Calu3 (cell line): Measurements from ENCODE around the gene TFF3. TPM values are rescaled to one million over a fixed set of nuclear protein-coding genes. Genes with fewer than 3 reads are reported as not detected.

ENCODE experiments used
- BruUV-seq: library from RNA; stranded (reverse); fragments of 400-500 nt; replicated peaks from 2 replicates; lab custom pipeline; 2021; lab: Mats Ljungman, UMichigan
- CTCF ChIA-PET: fragments of 300-600 bp; sonication (Branson Sonifier 250); formaldehyde crosslinking; loops from one replicate; lab custom pipeline; 2022; ENCODE audit warnings: antibody characterized with exemption; lab: Charles Lee
- DNase-seq: peaks from one replicate; pipeline ENCODE4 v3.0.0; 2022
- H3K27ac Mint-ChIP-seq: one replicate; pipeline ENCODE4 v1.8.0; 2022; ENCODE audit warnings: mixed read lengths; ENCODE audit not compliant: unreplicated experiment
- H3K27me3 Mint-ChIP-seq: one replicate; pipeline ENCODE4 v1.8.0; 2022; ENCODE audit warnings: mixed read lengths; ENCODE audit not compliant: unreplicated experiment
- H3K36me3 Mint-ChIP-seq: one replicate; pipeline ENCODE4 v1.8.0; 2022; ENCODE audit warnings: mild to moderate bottlenecking, moderate library complexity, mixed read lengths; ENCODE audit not compliant: insufficient read depth, unreplicated experiment
- H3K4me1 Mint-ChIP-seq: one replicate; pipeline ENCODE4 v1.8.0; 2022; ENCODE audit warnings: mild to moderate bottlenecking, low read depth, mixed read lengths; ENCODE audit not compliant: unreplicated experiment
- H3K4me3 Mint-ChIP-seq: one replicate; pipeline ENCODE4 v1.8.0; 2022; ENCODE audit warnings: mild to moderate bottlenecking, low read depth, moderate library complexity, mixed read lengths; ENCODE audit not compliant: unreplicated experiment
- H3K9me3 Mint-ChIP-seq: one replicate; pipeline ENCODE4 v1.8.0; 2022; ENCODE audit warnings: low read depth, mixed read lengths; ENCODE audit not compliant: unreplicated experiment
- CTCF ChIP-seq: fragments of 200-600 bp; IDR thresholded peaks from one replicate; pipeline ENCODE4 v1.8.0; 2022; ENCODE audit warnings: antibody characterized with exemption; ENCODE audit not compliant: unreplicated experiment
- intact Hi-C: fragments of 100-400 bp; cut with micrococcal nuclease; formaldehyde crosslinking; loops from one replicate; pipeline ENCODE4 v1.10.0; 2022; ENCODE audit not compliant: unreplicated experiment
- total RNA-seq: library from RNA; stranded (reverse); gene quantifications from 2 replicates; pipeline ENCODE4 v1.2.3, GENCODE V29; 2022

TFF3 gene
- total RNA-seq, 1 experiment from 2014 or later = not detected

GRCh38 chr21:42311160-42311559 is 4.0 kb downstream of the TFF3 start:
- no peak overlapping the region for H3K27ac Mint-ChIP-seq
- BruUV-seq = no TSS peak
- CTCF ChIA-PET = no interaction called here
- H3K27me3 Mint-ChIP-seq = peaks cover 26% of the 10 kb centered on the region
- no peak overlapping the region for H3K4me3 Mint-ChIP-seq
- peaks cover 6% of the 10 kb centered on the region for H3K4me1 Mint-ChIP-seq
- no peaks in the 10 kb centered on the region for H3K9me3 Mint-ChIP-seq
- no peaks in the 10 kb centered on the region for H3K36me3 Mint-ChIP-seq
- intact Hi-C loops = no loop called here
- TF ChIP-seq CTCF = no peak
- no peak for DNase-seq

- intact Hi-C loops = no loop called here
- H3K4me3 Mint-ChIP-seq = no peak overlapping the region
- no peak for DNase-seq
- no peak overlapping the region for H3K27ac Mint-ChIP-seq
- no TSS peak for BruUV-seq
- peaks cover 33% of the 10 kb centered on the region for H3K27me3 Mint-ChIP-seq
- H3K36me3 Mint-ChIP-seq = no peaks in the 10 kb centered on the region
- CTCF ChIA-PET = no interaction called here
- H3K4me1 Mint-ChIP-seq = peaks cover 6% of the 10 kb centered on the region
- no peaks in the 10 kb centered on the region for H3K9me3 Mint-ChIP-seq
- no peak for TF ChIP-seq CTCF
These were observed 4.7 kb downstream of the TFF3 start for GRCh38 chr21:42310411-42311001.

- Mint-ChIP-seq H3K27ac (no peak overlapping the region), H3K36me3 (no peaks in the 10 kb centered on the region), H3K27me3 (peaks cover 38% of the 10 kb centered on the region), H3K4me1 (peaks cover 6% of the 10 kb centered on the region), H3K9me3 (no peaks in the 10 kb centered on the region), H3K4me3 (no peak overlapping the region)
- intact Hi-C loops = loop anchor here (1.0 kb wide), 1 partner anchor 141 kb away; no protein-coding TSS in a partner anchor
- CTCF ChIA-PET = interaction anchor here (0.6 to 1.2 kb wide), 9 partner anchors 9 to 391 kb away, joined by 3 to 10 read pairs (median 4); no protein-coding TSS in a partner anchor
- TF ChIP-seq CTCF = peak; percentile 62
- peak; percentile 52 for DNase-seq
- no TSS peak for BruUV-seq
These were observed 5.4 kb downstream of the TFF3 start for GRCh38 chr21:42309753-42310213.

GRCh38 chr21:42308914-42309752 is 6.1 kb downstream of the TFF3 start:
- intact Hi-C loops = loop anchor here (1.0 kb wide), 1 partner anchor 141 kb away; no protein-coding TSS in a partner anchor
- Mint-ChIP-seq H3K36me3 (no peaks in the 10 kb centered on the region), H3K9me3 (no peaks in the 10 kb centered on the region), H3K4me3 (no peak overlapping the region), H3K27ac (no peak overlapping the region), H3K4me1 (peaks cover 6% of the 10 kb centered on the region), H3K27me3 (peaks cover 44% of the 10 kb centered on the region)
- CTCF ChIA-PET = interaction anchor here (0.6 to 1.2 kb wide), 9 partner anchors 10 to 391 kb away, joined by 3 to 10 read pairs (median 4); no protein-coding TSS in a partner anchor
- no TSS peak for BruUV-seq
- no peak for DNase-seq
- TF ChIP-seq CTCF = no peak
